CMK (cell line): ENCODE measurements around the gene BTBD9.
"Not testable (repeated sequence)": the region's sequence is repeated elsewhere in the genome, so short reads cannot be mapped to it uniquely, and the experiment has no call there.

Experiments used
- DNase-seq: peaks from one replicate; pipeline ENCODE4 v3.0.0-alpha.2; 2010; ENCODE audit warnings: low read depth

BTBD9 gene

DNA sequence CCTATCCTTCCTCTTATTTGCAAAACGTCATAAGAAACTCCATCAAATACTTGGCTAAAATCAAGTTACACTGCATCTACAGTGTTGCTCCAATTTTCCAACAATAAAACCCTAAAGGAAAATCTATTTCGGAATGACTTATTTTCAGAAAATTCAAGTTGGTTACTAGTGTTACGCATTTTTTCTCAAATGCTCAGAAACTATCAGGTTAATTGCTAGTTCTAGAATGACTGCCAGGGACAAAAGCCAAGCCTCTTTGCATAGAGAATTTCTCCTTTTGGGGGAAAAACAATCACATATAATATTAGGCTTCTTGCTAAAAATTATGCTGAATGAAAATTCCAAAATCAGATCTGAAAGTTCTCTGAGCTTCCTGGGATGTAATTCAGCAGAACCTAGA is 210.2 kb downstream of the BTBD9 start:
- DNase-seq = no peak

DNA sequence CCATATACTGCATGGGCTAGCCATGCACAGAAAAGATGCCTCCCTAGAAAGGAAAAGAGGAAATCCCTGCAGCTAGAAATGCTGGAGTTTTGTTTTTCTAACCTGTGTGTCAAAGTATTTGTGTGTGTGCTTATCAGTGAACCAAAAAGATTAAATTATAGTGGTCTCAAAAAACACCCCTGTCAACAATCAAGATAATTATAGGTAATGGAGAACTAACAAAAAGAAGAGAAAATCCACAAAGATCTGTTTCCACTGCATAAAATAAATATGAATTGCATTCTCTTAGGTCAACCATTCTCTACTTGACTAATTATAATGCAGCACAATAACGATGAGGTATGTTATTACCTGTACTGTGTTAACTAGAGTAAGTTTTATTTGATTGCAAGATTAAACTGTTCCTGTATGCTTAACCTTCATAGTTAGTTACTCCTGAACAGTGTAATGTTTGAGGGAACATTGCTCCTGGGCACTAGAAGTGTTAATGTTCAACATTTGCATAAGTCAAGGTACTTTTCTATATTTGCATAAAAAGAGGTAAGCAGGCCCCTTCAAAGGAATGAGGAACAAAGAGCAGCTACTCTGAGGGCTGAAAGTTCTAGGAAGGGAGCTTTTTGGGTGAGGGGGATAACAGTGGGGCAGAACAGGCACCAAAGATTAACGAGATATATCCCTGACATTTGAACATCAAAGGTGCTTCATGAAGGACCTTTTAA is 212.1 kb downstream of the BTBD9 start:
- no peak for DNase-seq

DNA sequence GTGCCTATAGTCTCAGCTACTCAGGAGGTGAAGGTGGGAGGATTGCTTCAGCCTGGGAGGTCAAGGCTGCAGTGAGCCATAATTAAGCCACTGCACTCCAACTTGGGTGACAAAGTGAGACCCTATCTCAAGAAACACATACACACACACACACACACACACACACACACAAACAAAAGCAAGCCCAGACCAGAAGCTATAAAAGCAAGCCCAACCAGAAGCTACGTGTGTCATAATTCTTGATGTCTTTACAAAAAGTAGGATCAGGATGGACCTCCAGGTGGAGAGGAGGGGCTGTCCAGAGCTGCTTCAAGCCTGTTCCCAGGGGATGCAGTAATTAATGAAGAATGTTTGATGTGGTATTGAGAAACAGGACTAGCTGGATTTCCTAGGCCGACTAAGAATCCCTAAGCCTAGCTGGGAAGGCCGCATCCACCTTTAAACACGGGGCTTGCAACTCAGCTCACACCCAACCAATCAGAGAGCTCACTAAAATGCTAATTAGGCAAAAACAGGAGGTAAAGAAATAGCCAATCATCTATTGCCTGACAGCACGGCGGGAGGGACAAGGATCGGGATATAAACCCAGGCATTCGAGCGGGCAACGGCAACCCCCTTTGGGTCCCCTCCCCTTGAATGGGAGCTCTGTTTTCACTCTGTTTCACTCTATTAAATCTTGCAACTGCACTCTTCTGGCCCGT is 213.8 kb downstream of the BTBD9 start:
- not testable (repeated sequence) for DNase-seq

DNA sequence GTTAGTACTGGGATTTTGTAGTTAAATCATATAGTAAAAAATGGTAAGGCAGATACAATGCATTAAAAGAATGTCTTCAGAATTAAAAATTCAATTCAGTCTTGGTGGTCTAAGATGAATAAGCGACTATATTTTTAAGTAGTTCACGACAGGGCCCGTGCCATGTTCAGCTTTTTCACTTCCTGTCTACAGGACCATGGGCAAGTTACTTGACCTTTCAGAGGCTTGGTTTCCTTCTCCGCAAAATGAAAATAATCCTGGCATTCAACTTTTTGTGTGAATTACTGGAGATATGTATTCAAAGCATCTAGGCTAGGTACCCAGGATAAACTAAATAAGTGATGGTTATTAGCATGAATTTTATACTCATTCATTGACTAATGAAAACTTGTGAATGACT is 216.0 kb downstream of the BTBD9 start:
- no peak for DNase-seq

DNA sequence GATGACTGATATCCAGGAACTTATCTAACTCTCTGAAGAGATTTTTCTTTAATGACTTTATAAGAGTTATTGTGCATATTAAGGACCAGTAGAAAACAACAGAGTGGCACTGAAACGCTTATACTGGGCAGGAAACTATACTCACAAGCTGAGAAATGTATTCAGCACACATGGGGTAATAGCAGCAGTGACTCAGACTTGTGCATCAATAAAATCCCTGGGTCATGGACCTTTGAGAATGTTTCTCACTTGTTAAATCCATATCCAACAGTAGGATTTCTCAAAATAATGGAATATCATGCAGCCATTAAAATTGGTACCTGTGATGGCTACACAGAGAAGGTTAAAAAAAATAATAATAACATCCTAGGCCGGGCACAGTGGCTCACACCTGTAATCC is 219.5 kb downstream of the BTBD9 start:
- DNase-seq = no peak

DNA sequence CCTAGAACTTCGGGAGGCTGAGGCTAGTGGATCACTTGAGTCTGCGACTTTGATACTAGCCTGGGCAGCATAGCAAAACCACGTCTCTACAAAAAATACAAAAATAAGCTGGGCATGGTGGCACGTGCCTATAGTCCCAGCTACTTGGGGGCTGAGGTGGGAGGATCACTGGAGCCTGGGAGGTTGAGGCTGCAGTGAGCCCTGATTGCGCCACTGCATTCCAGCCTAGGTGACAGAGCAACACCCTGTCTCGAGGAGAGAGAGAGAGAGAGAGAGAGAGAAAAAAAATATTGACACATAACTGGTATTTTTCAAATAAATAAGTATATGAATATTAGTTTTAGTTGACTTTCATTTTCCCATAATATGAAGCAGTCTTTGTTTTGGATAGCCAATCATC is 222.2 kb downstream of the BTBD9 start:
- no peak for DNase-seq

DNA sequence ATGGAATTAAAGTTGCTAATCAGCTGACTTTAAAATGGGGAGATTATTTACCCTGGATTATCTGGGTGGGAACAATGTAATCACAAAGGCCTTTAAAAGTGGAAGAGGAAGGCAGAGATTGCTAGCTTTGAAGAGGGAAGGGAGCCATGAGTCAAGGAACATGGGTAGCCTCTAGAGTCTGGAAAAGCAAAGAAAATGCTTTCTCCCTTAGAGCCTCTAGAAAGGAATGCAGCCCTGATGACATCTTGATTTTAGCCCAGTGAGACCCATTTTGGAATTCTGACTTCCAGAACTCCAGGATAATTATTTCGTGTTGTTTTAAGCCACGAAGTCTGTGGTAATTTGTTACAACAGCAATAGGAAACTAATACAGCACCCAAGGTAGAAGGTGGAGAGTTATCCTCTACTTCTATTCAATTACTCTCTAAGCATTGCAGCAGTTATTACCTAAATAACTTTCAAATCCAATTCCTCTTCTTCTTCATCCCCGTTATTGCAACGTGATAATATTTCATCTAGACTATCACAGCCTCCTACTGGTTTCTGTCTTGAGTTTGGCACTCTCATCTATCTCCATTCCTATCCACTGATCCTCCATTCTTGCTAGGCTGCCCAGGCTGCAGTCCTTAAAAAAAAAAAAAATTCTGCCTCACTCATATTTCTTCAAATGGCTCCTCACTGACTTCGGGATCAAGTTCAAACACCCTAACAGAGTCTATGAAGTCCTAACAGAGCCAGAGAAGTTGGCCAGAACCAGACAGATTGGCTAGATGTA is 224.3 kb downstream of the BTBD9 start:
- DNase-seq = no peak

DNA sequence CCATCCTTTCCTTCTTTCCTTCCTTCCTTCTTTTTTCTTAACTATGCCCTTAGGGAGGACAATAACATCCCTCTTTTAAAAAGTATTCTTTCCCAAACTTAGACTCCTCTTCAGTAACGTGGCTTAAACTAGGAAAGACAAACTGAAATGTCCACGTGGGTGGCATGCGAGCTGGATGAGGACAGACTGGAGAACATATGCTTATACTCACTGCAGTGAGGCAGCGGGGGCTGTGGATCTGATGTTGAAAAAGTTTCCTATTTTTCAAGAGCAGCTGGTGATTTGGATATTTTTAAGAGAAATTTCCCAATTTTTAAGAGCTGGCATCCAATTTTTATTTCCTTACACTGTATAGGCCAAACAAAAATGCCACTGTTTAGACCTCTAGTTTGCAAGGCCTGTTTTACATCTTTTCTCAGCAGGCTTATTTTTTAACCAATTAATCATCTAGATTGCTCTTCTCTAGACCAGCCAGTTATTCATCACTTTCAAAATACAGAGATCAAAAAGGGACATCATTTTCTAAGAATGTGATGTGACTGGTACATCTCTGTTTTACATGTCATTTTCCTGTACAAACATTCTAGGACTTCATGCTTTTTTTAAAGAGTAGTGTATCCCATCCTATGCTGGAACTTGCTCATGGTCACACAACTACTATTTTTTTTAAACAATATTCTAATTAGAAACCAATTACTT is 226.5 kb downstream of the BTBD9 start:
- no peak for DNase-seq

DNA sequence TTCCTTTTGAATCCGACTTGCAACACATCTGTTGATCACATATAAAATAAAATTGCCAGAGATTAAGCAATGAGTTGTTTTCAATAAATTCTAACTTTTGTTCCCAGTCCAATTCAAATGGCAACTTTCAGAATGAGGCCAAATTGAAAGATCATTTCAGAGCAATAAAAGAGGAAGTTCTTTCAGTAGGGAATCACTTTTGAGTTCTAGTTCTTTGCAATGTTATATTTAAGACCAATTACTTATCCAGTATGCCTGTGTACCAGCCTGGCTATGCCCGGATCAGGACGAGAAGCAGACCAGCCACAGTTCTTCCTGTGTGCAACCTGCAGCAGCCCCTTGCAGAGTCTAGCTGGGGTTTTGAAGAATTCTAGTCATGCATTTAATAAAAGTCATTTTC is 232.5 kb downstream of the BTBD9 start:
- DNase-seq = no peak

DNA sequence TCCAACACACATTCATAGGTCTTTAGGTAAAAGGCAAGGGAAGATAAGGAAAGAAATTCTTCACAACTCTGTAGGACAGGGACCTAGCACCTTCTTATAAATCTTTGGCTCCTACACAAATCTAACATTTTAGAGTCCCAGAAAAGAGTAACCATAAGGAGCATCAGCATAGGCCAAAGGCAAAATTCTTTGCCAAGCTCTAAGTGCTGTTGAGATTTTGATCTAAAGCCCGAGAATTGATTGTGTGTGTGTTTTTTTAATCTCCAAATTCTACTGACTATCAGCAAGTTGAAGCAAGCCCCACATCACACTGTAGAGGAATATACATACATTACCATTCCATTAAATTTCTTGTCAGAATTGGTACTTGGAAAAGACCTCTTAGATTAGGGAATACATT is 233.6 kb downstream of the BTBD9 start:
- DNase-seq = no peak

DNA sequence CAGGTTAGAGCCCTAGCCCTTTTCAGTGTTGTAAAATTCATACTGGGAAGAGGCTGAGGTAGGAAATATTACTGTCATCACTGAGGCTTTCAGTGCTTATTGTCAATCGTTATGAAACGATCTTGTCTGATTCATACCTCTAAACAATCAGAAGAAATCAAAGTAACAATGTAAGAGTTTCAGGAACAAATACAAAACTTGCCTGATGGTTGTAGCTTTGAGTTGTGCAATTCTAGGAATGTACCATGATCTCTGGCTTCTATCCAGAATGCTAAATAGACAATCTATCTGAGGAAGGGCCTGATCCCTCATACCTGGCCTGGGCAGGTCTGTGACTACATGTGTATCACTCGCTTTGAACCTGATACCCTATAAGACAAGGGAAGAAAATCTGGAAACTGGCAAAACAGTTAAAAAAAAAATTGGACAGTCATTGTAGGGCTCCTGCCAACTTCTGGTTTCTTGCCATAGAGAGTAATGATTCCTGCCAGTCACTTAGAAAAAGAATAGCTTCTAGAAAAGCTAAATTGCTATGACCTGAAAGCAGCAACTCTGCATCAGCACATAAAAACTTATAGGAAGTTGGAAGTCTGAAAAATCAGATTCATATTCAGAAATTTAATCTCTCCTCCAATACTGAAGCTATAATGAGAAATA is 234.7 kb downstream of the BTBD9 start:
- no peak for DNase-seq

DNA sequence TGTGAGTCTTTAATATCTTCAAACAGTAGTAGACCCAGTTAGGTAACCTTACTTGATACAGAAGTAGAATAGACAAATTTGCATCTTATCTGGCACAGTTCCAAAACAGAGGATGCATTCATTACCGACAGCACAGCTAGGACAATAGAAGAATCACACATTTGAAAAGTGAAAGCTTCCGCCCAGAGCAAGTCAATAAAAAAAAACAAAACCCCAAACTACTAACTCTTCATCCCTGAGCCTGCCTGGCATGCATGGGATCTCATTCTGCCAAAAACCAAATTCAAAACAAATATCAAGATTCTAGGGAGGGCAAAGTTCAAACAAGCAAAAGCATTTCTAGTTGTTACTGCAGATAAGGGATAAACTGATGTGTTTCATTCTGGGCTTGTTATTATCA is 235.4 kb downstream of the BTBD9 start:
- DNase-seq = no peak

DNA sequence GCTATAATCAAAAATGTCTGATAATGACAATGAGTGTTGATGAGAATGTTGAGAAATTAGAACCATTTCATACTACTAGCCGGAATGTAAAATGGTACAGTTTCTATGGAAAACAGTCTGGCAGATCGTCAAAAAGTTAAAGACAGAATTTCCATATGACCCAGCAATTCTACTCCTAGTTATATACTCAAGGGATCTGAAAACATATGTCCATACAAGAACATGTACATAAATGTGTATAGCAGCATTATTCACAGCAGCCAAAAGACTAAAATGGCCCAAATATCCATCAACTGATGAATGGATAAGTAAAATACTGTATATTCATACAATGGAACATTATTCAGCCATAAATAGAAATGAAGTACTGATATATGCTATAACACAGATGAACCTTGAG is 236.2 kb downstream of the BTBD9 start:
- no peak for DNase-seq

DNA sequence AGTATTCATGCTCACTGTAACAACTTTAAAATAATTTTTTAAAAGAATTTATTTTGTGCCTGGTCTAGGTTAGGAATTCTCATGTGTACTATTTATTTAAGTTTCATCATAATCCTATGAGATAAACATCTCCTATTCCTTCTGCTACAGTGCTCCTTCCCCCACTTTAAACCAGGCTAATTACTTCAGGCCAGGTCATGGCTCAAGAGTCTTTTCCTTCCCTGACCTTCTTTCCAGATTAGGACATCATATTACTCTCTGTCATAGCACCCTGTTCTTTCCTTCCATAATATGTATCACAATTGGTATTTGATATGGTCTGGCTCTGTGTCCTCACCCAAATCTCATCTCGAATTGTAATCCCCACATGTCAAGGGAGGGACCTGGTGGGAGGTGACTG is 239.0 kb downstream of the BTBD9 start:
- no peak for DNase-seq

DNA sequence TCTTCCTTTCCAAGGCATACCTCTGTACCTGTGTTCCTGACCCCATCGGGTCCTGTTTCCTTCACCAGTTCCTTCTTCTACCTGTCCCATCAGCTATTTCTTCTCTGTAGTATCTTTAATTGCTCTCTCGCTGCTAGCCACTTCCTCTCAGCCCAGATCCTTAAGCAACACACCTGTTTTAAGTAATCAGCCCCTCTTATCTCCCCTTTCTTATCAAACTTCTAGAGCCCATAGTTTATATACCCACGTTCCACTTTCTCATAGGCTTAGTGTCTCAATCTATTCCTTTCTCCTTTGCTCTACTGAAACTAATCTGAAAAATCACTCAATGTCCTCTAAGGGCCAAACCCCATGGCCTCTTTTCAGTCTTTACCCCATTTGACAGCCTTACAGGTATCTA is 239.6 kb downstream of the BTBD9 start:
- DNase-seq = no peak

DNA sequence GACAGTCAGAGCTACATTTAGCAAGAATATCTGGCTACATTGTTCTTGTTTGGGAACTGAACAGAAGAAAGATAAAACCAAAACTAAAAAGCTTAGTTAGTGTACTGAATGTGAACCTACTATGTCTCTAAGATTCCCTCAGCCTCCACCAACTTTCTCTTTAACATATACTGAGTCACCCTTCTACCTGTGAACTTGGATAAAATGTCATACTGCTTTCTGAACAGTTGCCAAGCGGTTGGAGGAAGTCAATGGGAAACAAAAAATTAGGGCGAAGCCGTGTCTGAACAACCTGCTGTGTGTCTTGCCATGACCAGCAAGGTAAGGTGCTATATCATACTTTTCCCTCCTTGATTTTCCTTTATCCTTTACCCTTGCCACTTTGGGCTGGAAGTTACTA is 243.5 kb downstream of the BTBD9 start:
- no peak for DNase-seq

DNA sequence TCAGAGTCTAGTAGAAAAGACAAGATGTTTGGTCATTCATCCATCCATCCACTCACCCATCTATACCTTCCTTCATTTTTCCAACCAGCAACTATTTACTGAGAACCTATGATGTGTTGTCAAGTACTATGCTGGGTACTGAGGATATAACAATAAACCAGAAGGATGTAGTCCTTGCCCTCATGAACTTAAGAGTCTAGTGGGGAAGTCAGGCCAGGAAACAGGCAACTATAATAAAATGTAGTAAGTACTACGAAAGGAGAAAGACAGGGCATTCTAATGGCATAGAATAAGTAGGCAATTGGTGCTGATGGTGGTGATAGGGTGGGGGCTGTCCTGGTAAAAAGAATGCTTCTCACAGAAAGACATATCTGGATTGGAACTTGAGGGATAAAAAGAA is 245.7 kb downstream of the BTBD9 start:
- DNase-seq = no peak

DNA sequence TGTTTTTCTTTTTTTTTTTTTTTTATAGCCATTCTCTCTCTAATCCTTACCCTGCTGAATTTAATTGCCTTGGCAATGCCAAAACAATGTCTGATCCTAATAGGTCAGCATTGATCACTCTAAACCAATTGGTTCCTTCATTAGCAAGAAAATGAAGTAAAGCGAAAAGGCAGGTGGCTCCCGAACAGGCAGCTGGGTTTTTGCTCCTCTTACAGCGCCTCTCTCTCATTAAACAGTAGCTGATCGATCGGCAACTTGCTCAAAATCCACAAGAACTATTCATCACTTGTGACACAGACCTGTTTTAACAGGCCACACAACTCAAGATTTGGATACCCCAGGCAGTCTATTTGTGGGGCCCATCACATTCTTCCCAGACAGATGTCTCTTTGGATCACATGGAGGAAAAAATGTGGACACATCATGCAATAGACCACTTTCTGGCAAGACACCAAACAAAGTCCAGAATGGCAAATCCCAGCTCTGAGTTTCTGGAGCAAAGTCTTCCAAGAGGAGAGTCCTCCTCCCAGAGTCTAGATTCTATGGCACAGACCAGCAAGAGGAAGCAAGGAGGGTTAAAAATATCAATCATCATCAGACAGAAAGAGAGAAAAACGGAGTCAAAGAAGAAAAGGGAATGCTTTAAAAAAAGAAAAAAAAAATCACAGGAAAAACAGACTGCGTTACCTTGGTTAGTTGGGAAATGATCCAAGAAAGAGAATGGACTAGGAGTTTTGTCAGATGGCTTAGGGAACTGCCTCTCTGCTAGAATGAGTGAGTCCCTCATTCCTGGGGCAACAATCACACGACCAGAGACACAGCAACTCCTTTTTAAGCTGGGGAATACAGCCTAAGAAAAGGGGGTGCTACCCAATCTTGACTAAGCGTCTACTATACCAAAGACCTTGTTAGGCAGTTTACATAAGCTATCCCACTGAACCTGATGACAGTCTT is 247.8 kb downstream of the BTBD9 start:
- DNase-seq = no peak

DNA sequence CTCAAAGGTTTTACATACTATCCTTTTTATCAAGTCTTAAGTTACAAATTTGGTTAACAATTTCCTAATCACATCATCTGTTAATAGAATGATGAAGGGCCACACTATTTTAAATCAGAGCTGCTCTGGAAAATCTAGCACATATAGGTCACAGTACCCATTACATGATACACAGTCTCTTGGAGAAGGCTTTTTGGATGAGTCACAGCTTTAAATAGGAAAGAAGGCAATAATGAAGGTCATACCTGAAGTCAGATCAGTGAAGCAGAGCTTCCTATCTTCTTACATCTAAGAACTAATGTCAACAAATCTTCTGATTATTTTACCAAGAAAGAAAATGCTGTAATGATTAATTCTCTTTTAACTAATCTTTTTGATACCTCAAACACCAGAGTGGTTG is 248.5 kb downstream of the BTBD9 start:
- no peak for DNase-seq

DNA sequence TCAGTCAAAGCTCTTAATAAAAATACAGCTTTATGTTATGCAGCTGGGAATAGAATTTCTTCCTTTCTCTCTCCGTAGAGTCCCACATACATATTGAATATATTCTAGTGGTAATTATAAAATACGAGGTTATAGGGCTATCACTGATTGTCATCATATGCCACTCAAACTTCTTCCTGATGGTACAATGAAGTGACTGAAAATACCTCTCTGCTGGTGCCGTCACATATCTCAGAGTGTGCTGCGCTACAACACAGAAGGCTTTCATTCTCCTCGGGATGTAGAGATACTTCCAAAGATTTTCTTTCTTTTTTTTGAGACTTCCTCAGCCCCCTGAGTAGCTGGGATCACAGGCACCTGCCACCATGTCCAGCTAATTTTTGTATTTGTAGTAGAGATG is 249.9 kb downstream of the BTBD9 start:
- no peak for DNase-seq

DNA sequence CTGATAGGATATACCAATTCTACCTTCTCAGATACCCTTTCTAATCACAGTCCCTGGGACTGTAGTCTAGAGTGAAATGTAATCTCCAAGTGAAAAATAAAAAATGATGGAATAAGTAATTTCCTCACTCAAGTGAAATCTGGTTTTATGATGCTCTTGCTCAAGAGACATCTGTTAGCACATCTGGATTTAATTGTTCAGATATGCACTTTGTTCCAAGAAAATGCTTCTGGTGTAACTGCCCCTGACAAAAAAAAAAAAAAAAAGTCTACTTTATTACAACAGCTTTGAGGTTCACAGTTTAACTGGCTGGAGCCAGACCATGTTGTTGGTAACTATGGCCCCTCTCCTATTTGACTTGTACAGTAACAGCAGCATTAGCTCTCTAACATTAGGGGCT is 251.8 kb downstream of the BTBD9 start:
- DNase-seq = no peak
